B cell (primary cell): ENCODE data around the gene SLC9A9. TPM values are rescaled to one million over a fixed set of nuclear protein-coding genes. Genes with fewer than 3 reads are reported as not detected.
"Not testable (repeated sequence)": the region's sequence is repeated elsewhere in the genome, so short reads cannot be mapped to it uniquely, and the experiment has no call there.

ENCODE experiments used
- ATAC-seq: fragments of 200-7000 bp; cut with Tn5 transposase; one replicate; pipeline ENCODE4 v1.10.0; 2021; ENCODE audit warnings: low read depth, mild to moderate bottlenecking, moderate number of reproducible peaks, moderate library complexity
- CTCF ChIA-PET: fragments of 350-600 bp; sonication (Branson Sonifier 250); formaldehyde crosslinking; loops from one replicate; lab custom pipeline; 2021; ENCODE audit warnings: antibody characterized with exemption, inconsistent platforms; lab: Charles Lee
- POLR2A ChIA-PET: fragments of 350-600 bp; sonication (Branson Sonifier 250); formaldehyde crosslinking; loops from one replicate; lab custom pipeline; 2021; ENCODE audit warnings: antibody characterized with exemption; lab: Charles Lee
- DNase-seq: peaks from one replicate; pipeline ENCODE4 v3.0.0; 2013
- H2AFZ ChIP-seq: 2 replicates; pipeline ENCODE4 v1.6.1; 2012; ENCODE audit warnings: mild to moderate bottlenecking, low read depth, low read length; ENCODE audit not compliant: insufficient read depth, poor library complexity, severe bottlenecking
- H3K27ac ChIP-seq, 2 donors: 1 replicate in 1 of 2; 2 replicates in 1 of 2; pipeline ENCODE4 v1.5.1; 2012 to 2013; ENCODE audit warnings: low read length in 2 of 2, mild to moderate bottlenecking in 2 of 2, moderate library complexity in 1 of 2
- H3K27me3 ChIP-seq, 4 experiments: fragments of 200-600 bp in 1 of 4; sonication (generic) in 1 of 4; replicated peaks in 1 of 4; 1 replicate in 2 of 4; 2 replicates in 2 of 4; pipeline versions ENCODE4 v1.6.1 to v1.7.0; 2013 to 2016; ENCODE audit warnings: low read length in 3 of 4, mild to moderate bottlenecking in 2 of 4, mixed read lengths in 1 of 4, moderate library complexity in 1 of 4; ENCODE audit not compliant: insufficient read depth in 4 of 4, control insufficient read depth in 3 of 4; ENCODE audit errors: control extremely low read depth in 1 of 4
- H3K36me3 ChIP-seq, 2 experiments: replicated peaks in 1 of 2; 1 replicate in 1 of 2; 2 replicates in 1 of 2; pipeline versions ENCODE4 v1.6.1 to v1.7.1; 2013; ENCODE audit warnings: low read length in 1 of 2; ENCODE audit not compliant: insufficient read depth in 2 of 2, control insufficient read depth in 1 of 2; ENCODE audit errors: control extremely low read depth in 1 of 2, extremely low read depth in 1 of 2
- H3K4me1 ChIP-seq, 2 donors: fragments of 200-600 bp in 1 of 2; sonication (generic) in 1 of 2; 1 replicate in 1 of 2; 2 replicates in 1 of 2; pipeline versions ENCODE4 v1.5.1 to v1.6.1; 2013 to 2017; ENCODE audit warnings: low read length in 2 of 2; ENCODE audit not compliant: control insufficient read depth in 2 of 2, insufficient read depth in 2 of 2
- H3K4me2 ChIP-seq: replicated peaks from 2 replicates; pipeline ENCODE3; 2012; ENCODE audit warnings: mild to moderate bottlenecking, low read depth, low read length; ENCODE audit not compliant: poor library complexity, severe bottlenecking
- H3K4me3 ChIP-seq, 5 experiments: fragments of 200-600 bp in 1 of 5; sonication (generic) in 1 of 5; 1 replicate in 3 of 5; 2 replicates in 2 of 5; pipeline versions ENCODE4 v1.5.1 to v1.7.0; 2011 to 2016; ENCODE audit warnings: low read length in 4 of 5, mild to moderate bottlenecking in 4 of 5, low read depth in 2 of 5, control low read depth in 1 of 5, moderate library complexity in 1 of 5; ENCODE audit not compliant: insufficient read depth in 1 of 5; ENCODE audit errors: control extremely low read depth in 1 of 5, extremely low read depth in 1 of 5
- H3K79me2 ChIP-seq: fragments of 200-600 bp; sonication (generic); one replicate; pipeline ENCODE4 v1.6.0; 2016; ENCODE audit warnings: low read length; ENCODE audit not compliant: control insufficient read depth, insufficient read depth
- H3K9ac ChIP-seq: fragments of 200-600 bp; sonication (generic); 2 replicates; pipeline ENCODE4 v1.6.1; 2017; ENCODE audit warnings: mild to moderate bottlenecking, low read length, moderate library complexity
- H3K9me3 ChIP-seq, 3 donors: one replicate each; pipeline versions ENCODE4 v1.6.1 to v1.7.1; 2013; ENCODE audit warnings: low read length in 2 of 3; ENCODE audit not compliant: control insufficient read depth in 2 of 3, insufficient read depth in 1 of 3; ENCODE audit errors: control extremely low read depth in 1 of 3
- H4K20me1 ChIP-seq: 2 replicates; pipeline ENCODE4 v1.6.0; 2012; ENCODE audit warnings: mild to moderate bottlenecking, low read length; ENCODE audit not compliant: insufficient read depth, control insufficient read depth, poor library complexity, severe bottlenecking
- H3K27ac Mint-ChIP-seq: one replicate; pipeline ENCODE4 v1.8.0; 2021; ENCODE audit warnings: mixed read lengths
- H3K27me3 Mint-ChIP-seq: one replicate; pipeline ENCODE4 v1.8.0; 2021; ENCODE audit warnings: mixed read lengths
- H3K4me1 Mint-ChIP-seq: one replicate; pipeline ENCODE4 v1.8.0; 2021; ENCODE audit warnings: mixed read lengths
- H3K4me3 Mint-ChIP-seq: one replicate; pipeline ENCODE4 v1.8.0; 2021; ENCODE audit warnings: mixed read lengths
- H3K9me3 Mint-ChIP-seq: one replicate; pipeline ENCODE4 v1.8.0; 2022; ENCODE audit warnings: mixed read lengths; ENCODE audit not compliant: insufficient read depth
- CTCF ChIP-seq: fragments of 200-600 bp; IDR thresholded peaks from one replicate; pipeline ENCODE4 v1.8.0; 2022; ENCODE audit warnings: antibody characterized with exemption, mild to moderate bottlenecking
- EZH2 ChIP-seq: IDR thresholded peaks from 2 replicates; pipeline ENCODE4 v1.6.1; 2012; ENCODE audit warnings: borderline replicate concordance, low read depth, mild to moderate bottlenecking, moderate library complexity, low read length; ENCODE audit not compliant: insufficient read depth, poor library complexity, severe bottlenecking
- WGBS: methylation state at CpG from one replicate; pipeline ENCODE4 v1.1.5; 2013; ENCODE audit warnings: missing lambda C conversion rate; ENCODE audit not compliant: insufficient coverage; 5-methylcytosine and 5-hydroxymethylcytosine counted together
- intact Hi-C: fragments of 100-400 bp; cut with micrococcal nuclease; formaldehyde crosslinking; loops from one replicate; pipeline ENCODE4 v1.10.0; 2022
- polyA plus RNA-seq: library from polyadenylated mRNA; depleted of rRNA; stranded (reverse); fragments of >200 nt; gene quantifications from 2 replicates; pipeline ENCODE4 v1.2.3, GENCODE V29; 2012
- total RNA-seq, 2 donors: library from RNA; stranded (reverse); fragments of 120-200 nt in 1 of 2; gene quantifications; 1 replicate in 1 of 2; 2 replicates in 1 of 2; pipeline versions ENCODE4 v1.2.3 to v1.2.4, GENCODE V29; 2013 to 2022

The SLC9A9 gene
- total and polyA plus RNA-seq, 2 donors (not counting 1 experiment from before 2014, with no cell fraction given), result 7.7 to 17.3 TPM

- H3K4me2 ChIP-seq, result no peak overlapping the region
- DNase-seq, result no peak
- H3K4me1 ChIP-seq, result peaks cover 15 to 25% of the 10 kb centered on the region in 2 donors
- no peak overlapping the region for H3K27ac ChIP-seq
- no peak overlapping the region for H3K4me3 ChIP-seq
- no peaks in the 10 kb centered on the region for H3K36me3 ChIP-seq
- Mint-ChIP-seq H3K9me3 (peaks cover 3% of the 10 kb centered on the region), H3K4me3 (no peak overlapping the region), H3K27me3 (no peaks in the 10 kb centered on the region), H3K4me1 (peaks cover 31% of the 10 kb centered on the region), H3K27ac (no peak overlapping the region)
- H3K79me2 ChIP-seq, result no peaks in the 10 kb centered on the region
- H2AFZ ChIP-seq, result no peak overlapping the region
- POLR2A ChIA-PET, result no interaction called here
- H3K9ac ChIP-seq, result no peak overlapping the region
- no peaks in the 10 kb centered on the region for H3K27me3 ChIP-seq
- H3K9me3 ChIP-seq, result no peaks in the 10 kb centered on the region
- H4K20me1 ChIP-seq, result no peaks in the 10 kb centered on the region
- CTCF ChIA-PET, result no interaction called here
- TF ChIP-seq EZH2 (no peak), CTCF (no peak)
- ATAC-seq, result no peak
- 100% methylated on average over 1 of the region's 2 CpGs for WGBS
- intact Hi-C loops, result no loop called here
These were observed 326.5 kb downstream of the SLC9A9 start for GRCh38 chr3:143521803-143522202.

DNA sequence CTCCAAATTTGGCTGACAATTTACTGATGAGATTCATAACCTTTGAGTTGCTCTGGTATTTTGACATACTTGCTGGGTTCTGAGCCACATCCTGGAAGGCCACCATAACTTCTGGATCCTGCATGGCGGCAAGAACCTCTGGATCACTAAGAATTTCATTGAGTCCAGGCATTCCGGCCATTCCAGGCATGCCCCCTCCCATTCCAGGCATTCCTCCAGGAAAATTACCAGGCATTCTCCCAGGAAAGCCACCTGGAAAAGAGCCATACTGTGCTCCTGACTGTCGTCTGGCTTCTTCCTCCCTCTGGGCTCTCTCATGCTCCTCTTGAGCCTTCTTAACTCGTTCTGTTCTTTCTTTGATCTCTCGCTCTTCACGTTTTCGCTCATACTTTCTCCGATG is 331.1 kb downstream of the SLC9A9 start:
- H3K9me3 ChIP-seq, POLR2A ChIA-PET: not testable (repeated sequence)
- 100% methylated on average over 7 of the region's 8 CpGs for WGBS

More for the DNA sequence above, 331.1 kb downstream of the SLC9A9 start:
- H3K27me3 ChIP-seq, H3K4me2 ChIP-seq, H2AFZ ChIP-seq, H3K27ac Mint-ChIP-seq, DNase-seq, H3K36me3 ChIP-seq, H3K9me3 Mint-ChIP-seq, H3K79me2 ChIP-seq, H4K20me1 ChIP-seq, H3K4me1 ChIP-seq, H3K4me3 ChIP-seq, H3K9ac ChIP-seq, H3K27me3 Mint-ChIP-seq, CTCF ChIA-PET, intact Hi-C loops, ATAC-seq, H3K27ac ChIP-seq, H3K4me3 Mint-ChIP-seq: not testable (repeated sequence)
- H3K4me1 Mint-ChIP-seq, result peaks cover 30% of the 10 kb centered on the region
